Measurements from ENCODE around the gene CABP2.

- no peak for TF ChIP-seq CTCF (IDR thresholded peaks at IDR 0.05)
- TF ChIP-seq NRF1 (IDR thresholded peaks at IDR 0.05; ENCODE audit: low read depth, low read length), result no peak
- TF ChIP-seq JUND (IDR thresholded peaks at IDR 0.05), result no peak
- no peak for TF ChIP-seq POLR2AphosphoS5 (IDR thresholded peaks at IDR 0.05; ENCODE audit: low read depth, low read length)
Observed at GRCh38 chr11:67496113-67496512, 27.1 kb downstream of the CABP2 start.
